RCC 7860 (cell line): ENCODE measurements around the gene PCDHB7.
"Not testable (repeated sequence)": the region's sequence is repeated elsewhere in the genome, so short reads cannot be mapped to it uniquely, and the experiment has no call there.

Source experiments
- DNase-seq: peaks from one replicate; pipeline ENCODE4 v3.0.0-alpha.2; 2015; ENCODE audit warnings: low spot score
- FAIRE-seq: peaks from 2 replicates; lab custom pipeline; 2012; peaks lifted over from hg19 to GRCh38; lab: Jason Lieb, UNC

Gene PCDHB7

DNA sequence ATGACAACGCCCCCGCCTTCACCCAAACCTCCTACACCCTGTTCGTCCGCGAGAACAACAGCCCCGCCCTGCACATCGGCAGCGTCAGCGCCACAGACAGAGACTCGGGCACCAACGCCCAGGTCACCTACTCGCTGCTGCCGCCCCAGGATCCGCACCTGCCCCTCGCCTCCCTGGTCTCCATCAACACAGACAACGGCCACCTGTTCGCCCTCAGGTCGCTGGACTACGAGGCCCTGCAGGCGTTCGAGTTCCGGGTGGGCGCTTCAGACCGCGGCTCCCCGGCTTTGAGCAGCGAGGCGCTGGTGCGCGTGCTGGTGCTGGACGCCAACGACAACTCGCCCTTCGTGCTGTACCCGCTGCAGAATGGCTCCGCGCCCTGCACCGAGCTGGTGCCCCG, 6.9 kb downstream of the PCDHB7 start:
- DNase-seq, FAIRE-seq: not testable (repeated sequence)

DNA sequence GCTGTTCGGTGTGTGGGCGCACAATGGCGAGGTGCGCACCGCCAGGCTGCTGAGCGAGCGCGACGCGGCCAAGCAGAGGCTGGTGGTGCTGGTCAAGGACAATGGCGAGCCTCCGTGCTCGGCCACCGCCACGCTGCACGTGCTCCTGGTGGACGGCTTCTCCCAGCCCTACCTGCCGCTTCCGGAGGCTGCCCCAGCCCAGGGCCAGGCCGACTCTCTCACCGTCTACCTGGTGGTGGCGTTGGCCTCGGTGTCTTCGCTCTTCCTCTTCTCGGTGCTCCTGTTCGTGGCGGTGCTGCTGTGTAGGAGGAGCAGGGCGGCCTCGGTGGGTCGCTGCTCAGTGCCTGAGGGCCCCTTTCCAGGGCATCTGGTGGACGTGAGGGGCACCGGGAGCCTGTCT, 7.4 kb downstream of the PCDHB7 start:
- FAIRE-seq, DNase-seq: not testable (repeated sequence)

DNA sequence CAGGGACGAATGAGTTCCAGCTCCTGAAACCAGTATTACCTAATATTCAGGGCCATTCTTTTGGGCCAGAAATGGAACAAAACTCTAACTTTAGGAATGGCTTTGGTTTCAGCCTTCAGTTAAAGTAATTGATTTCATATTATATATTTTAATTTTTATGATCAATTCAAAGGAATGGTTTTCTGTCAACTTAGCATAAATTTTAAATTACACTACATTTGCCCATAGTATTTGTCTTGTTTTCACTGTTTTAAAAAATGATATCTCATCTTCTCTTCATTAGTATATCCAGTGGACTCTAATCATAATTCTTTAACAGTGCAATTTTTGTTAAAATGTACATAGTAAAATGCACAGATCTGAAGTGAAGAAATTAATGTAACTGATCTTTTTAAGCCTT, 7.9 kb downstream of the PCDHB7 start:
- FAIRE-seq (no peak), DNase-seq (no peak)

DNA sequence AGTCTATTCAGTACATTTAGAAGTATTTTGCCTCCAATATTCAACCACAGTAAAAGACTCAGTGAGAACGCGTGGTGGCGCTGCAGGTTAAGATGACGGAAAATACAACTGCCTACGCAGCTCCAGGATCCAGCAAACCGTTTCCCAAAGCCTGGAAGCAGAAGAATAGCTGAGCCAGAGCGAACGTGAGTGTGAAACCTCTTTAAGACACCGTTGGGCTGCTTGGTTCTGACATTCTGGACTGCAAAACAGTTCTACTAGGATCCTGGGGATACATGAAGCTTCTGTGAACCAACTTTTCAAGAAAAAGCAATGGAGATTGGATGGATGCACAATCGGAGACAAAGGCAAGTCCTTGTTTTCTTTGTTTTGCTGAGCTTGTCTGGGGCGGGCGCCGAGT, 9.8 kb downstream of the PCDHB7 start, which contains the start of gene PCDHB16:
PCDHB16 (plus strand) TSS at position 140 of the 400 bp plus-strand sequence; CDS start at position 313, 173 bp downstream.
- DNase-seq = no peak
- FAIRE-seq = no peak

DNA sequence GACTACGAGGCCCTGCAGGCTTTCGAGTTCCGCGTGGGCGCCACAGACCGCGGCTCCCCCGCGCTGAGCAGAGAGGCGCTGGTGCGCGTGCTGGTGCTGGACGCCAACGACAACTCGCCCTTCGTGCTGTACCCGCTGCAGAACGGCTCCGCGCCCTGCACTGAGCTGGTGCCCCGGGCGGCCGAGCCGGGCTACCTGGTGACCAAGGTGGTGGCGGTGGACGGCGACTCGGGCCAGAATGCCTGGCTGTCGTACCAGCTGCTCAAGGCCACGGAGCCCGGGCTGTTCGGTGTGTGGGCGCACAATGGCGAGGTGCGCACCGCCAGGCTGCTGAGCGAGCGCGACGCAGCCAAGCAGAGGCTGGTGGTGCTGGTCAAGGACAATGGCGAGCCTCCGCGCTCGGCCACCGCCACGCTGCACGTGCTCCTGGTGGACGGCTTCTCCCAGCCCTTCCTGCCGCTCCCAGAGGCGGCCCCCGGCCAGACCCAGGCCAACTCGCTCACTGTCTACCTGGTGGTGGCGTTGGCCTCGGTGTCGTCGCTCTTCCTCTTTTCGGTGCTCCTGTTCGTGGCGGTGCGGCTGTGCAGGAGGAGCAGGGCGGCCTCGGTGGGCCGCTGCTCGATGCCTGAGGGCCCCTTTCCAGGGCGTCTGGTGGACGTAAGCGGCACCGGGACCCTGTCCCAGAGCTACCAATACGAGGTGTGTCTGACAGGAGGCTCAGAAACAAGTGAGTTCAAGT, 11.8 kb downstream of the PCDHB7 start:
- FAIRE-seq, DNase-seq: not testable (repeated sequence)

DNA sequence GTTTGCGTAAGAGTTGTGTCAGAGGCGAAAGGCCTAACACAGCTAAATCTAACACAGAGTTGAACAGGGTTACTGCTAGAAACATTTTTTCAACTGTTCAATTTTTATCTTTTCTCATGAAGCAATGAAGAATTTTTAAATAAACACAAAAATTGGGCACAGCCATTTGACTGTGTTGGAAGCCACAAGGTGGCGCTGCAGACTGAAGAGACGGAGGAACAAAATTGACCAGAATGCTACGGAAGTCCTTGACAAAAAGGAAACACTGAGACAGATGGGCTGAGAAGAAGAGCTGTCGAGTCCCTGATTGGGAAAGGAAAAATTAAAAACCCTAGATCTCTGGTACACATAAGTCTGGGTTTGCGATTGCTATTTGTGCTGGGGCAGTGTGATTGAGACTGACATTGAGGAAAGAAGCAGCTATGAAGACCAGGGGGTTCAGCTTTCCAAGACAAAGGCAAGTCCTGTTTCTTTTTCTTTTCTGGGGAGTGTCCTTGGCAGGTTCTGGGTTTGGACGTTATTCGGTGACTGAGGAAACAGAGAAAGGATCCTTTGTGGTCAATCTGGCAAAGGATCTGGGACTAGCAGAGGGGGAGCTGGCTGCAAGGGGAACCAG, 14.6 kb downstream of the PCDHB7 start, which contains the start of gene PCDHB9:
PCDHB9 (plus strand) TSS at position 265 of the 616 bp plus-strand sequence; CDS start at position 423, 158 bp downstream.
- FAIRE-seq (no peak), DNase-seq (no peak)

DNA sequence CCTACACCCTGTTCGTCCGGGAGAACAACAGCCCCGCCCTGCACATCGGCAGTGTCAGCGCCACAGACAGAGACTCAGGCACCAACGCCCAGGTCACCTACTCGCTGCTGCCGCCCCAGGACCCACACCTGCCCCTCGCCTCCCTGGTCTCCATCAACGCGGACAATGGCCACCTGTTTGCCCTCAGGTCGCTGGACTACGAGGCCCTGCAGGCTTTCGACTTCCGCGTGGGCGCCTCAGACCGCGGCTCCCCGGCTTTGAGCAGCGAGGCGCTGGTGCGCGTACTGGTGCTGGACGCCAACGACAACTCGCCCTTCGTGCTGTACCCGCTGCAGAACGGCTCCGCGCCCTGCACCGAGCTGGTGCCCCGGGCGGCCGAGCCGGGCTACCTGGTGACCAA, 16.2 kb downstream of the PCDHB7 start:
- not testable (repeated sequence) for DNase-seq, FAIRE-seq

DNA sequence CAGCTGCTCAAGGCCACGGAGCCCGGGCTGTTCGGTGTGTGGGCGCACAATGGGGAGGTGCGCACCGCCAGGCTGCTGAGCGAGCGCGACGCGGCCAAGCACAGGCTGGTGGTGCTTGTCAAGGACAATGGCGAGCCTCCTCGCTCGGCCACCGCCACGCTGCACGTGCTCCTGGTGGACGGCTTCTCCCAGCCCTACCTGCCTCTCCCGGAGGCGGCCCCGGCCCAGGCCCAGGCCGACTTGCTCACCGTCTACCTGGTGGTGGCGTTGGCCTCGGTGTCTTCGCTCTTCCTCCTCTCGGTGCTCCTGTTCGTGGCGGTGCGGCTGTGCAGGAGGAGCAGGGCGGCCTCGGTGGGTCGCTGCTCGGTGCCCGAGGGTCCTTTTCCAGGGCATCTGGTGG, 16.7 kb downstream of the PCDHB7 start:
- FAIRE-seq, DNase-seq: not testable (repeated sequence)

DNA sequence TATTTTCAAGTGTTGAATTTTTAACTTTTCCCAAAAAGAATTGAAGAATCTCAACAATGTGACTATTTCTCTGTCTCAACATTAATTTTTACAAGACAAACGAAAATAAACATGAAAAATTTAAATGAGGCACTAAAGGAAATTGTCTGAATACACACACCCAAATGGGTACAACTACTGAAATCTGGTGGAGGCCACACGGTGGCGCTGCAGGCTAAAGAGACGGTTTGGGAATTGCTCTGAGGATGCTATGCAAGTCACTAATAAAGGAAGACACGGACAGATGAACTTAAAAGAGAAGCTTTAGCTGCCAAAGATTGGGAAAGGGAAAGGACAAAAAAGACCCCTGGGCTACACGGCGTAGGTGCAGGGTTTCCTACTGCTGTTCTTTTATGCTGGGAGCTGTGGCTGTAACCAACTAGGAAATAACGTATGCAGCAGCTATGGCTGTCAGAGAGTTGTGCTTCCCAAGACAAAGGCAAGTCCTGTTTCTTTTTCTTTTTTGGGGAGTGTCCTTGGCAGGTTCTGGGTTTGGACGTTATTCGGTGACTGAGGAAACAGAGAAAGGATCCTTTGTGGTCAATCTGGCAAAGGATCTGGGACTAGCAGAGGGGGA, 19.8 kb downstream of the PCDHB7 start, which contains the start of gene PCDHB10:
PCDHB10 (plus strand) TSS at position 244 of the 616 bp plus-strand sequence; CDS start at position 444, 200 bp downstream.
- FAIRE-seq = no peak
- no peak for DNase-seq

DNA sequence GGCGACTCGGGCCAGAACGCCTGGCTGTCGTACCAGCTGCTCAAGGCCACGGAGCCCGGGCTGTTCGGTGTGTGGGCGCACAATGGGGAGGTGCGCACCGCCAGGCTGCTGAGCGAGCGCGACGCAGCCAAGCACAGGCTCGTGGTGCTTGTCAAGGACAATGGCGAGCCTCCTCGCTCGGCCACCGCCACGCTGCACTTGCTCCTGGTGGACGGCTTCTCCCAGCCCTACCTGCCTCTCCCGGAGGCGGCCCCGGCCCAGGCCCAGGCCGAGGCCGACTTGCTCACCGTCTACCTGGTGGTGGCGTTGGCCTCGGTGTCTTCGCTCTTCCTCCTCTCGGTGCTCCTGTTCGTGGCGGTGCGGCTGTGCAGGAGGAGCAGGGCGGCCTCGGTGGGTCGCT, 21.9 kb downstream of the PCDHB7 start:
- not testable (repeated sequence) for DNase-seq, FAIRE-seq

DNA sequence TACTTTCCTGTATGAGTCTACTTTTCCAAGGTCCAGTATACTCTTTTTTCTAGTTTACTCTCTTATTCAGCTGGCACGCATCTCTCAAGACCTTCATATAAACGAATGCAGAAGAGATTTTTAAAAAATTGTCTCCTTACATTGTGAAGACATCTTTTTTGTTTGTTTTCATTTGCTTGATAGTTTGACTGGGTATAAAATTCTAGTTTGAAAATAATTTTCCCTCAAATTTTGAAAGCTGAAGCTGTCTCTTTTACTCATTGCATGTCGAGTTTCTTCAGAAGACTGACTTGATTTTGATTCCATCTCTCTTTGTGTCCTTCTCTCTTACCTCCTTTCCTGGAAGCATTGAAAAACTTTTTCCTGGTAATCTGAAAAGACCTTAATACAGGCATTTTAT, 23.9 kb downstream of the PCDHB7 start:
- FAIRE-seq = no peak
- no peak for DNase-seq

DNA sequence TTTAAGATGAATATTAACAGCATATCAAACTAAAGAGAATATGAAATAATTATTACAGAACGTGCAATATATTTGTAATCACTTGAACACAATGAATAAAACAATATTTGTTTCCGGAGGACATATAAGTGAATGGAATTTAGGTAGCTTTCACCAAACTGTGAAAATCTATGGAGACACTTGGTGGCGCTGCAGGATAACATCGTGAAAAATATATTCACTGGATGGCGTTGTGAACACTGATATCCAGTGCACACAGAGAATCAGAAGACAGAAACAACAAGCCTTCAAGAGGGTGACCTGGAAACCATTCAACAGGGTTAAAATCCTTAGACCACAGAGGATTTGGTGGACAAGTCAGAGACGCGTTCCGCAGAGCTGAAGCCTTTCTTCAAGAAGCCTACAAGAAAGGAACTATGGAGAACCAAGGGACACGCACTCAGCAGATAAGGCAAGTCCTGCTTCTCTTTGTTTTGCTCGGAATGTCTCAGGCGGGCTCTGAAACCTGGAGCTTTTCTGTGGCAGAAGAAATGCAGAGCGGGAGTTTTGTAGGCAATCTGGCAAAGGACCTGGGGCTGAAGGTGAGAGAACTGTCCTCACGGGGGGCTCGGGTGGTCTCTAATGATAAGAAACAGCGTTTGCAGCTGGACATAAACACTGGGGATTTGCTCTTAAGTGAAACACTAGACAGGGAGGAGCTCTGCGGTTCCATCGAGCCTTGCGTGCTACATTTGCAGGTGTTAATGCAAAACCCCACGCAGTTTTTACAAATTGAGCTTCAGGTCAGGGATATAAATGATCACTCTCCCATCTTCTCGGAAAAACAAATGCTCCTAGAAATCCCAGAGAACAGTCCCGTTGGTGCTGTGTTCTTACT, 27.2 kb downstream of the PCDHB7 start, which contains the start of gene PCDHB11:
PCDHB11 (plus strand) TSS at position 269 of the 877 bp plus-strand sequence; CDS start at position 417, 148 bp downstream.
- DNase-seq (no peak), FAIRE-seq (no peak)

DNA sequence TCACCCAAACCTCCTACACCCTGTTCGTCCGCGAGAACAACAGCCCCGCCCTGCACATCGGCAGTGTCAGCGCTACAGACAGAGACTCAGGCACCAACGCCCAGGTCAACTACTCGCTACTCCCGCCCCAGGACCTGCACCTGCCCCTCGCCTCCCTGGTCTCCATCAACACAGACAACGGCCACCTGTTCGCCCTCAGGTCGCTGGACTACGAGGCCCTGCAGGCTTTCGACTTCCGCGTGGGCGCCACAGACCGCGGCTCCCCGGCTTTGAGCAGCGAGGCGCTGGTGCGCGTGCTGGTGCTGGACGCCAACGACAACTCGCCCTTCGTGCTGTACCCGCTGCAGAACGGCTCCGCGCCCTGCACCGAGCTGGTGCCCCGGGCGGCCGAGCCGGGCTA, 28.7 kb downstream of the PCDHB7 start:
- FAIRE-seq, DNase-seq: not testable (repeated sequence)

DNA sequence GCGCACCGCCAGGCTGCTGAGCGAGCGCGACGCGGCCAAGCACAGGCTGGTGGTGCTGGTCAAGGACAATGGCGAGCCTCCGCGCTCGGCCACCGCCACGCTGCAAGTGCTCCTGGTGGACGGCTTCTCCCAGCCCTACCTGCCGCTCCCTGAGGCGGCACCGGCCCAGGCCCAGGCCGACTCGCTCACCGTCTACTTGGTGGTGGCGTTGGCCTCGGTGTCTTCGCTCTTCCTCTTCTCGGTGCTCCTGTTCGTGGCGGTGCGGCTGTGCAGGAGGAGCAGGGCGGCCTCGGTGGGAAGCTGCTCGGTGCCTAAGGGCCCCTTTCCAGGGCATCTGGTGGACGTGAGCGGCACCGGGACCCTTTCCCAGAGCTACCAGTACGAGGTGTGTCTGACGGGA, 29.2 kb downstream of the PCDHB7 start:
- FAIRE-seq, DNase-seq: not testable (repeated sequence)

DNA sequence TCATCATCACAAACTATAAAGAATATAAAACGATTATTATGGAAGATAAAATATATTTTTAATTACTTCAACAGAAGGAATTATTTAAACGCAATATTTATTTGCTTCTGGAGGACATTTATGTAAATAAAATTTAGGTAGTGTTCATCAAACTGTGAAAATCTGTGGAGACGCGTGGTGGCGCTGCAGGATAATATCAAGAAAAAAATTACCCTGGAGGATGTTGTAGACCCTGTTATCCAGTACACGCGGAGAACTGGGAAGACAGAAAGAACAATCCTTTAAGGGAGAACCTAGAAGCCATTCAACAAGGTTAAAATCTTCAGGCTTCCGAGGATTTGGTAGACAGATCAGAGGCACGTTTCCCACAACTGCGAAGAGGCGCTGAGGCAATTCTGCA, 36.0 kb downstream of the PCDHB7 start, which contains the start of gene PCDHB12:
PCDHB12 (plus strand) TSS at position 242 of the 400 bp plus-strand sequence. CDS start 189 bp downstream, outside the sequence.
- no peak for DNase-seq
- FAIRE-seq = no peak

DNA sequence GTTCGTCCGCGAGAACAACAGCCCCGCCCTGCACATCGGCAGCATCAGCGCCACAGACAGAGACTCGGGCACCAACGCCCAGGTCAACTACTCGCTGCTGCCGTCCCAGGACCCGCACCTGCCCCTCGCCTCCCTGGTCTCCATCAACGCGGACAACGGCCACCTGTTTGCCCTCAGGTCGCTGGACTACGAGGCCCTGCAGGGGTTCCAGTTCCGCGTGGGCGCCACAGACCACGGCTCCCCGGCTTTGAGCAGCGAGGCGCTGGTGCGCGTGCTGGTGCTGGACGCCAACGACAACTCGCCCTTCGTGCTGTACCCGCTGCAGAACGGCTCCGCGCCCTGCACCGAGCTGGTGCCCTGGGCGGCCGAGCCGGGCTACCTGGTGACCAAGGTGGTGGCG, 37.8 kb downstream of the PCDHB7 start:
- DNase-seq, FAIRE-seq: not testable (repeated sequence)

DNA sequence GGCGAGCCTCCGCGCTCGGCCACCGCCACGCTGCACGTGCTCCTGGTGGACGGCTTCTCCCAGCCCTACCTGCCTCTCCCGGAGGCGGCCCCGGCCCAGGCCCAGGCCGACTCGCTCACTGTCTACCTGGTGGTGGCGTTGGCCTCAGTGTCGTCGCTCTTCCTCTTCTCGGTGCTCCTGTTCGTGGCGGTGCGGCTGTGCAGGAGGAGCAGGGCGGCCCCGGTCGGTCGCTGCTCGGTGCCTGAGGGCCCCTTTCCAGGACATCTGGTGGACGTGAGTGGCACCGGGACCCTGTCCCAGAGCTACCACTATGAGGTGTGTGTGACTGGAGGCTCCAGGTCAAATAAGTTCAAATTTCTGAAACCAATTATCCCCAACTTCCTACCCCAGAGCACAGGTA, 38.4 kb downstream of the PCDHB7 start:
- not testable (repeated sequence) for DNase-seq, FAIRE-seq

DNA sequence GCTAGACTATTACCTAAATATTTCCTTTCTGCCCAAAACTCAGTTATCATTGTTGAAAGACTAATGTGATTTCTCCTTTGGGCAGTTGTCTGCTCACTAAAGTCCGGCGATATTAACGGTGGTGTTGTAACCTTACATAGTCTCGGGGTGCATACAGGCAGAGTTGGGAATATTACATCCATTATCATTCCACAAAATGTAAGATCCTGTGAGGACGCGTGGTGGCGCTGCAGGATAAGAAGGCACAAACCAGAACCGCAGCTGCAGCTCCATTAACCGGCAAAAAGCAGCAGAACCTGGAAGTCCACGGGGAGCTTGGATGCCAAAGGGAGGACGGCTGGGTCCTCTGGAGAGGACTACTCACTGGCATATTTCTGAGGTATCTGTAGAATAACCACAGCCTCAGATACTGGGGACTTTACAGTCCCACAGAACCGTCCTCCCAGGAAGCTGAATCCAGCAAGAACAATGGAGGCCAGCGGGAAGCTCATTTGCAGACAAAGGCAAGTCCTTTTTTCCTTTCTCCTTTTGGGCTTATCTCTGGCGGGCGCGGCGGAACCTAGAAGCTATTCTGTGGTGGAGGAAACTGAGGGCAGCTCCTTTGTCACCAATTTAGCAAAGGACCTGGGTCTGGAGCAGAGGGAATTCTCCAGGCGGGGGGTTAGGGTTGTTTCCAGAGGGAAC, 41.4 kb downstream of the PCDHB7 start, which contains the start of gene PCDHB13:
PCDHB13 (plus strand) TSS at position 264 of the 684 bp plus-strand sequence; CDS start at position 469, 205 bp downstream.
- DNase-seq, FAIRE-seq: not testable (repeated sequence)

DNA sequence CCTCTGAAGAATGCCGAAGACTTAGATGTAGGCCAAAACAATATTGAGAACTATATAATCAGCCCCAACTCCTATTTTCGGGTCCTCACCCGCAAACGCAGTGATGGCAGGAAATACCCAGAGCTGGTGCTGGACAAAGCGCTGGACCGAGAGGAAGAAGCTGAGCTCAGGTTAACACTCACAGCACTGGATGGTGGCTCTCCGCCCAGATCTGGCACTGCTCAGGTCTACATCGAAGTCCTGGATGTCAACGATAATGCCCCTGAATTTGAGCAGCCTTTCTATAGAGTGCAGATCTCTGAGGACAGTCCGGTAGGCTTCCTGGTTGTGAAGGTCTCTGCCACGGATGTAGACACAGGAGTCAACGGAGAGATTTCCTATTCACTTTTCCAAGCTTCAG, 42.1 kb downstream of the PCDHB7 start:
- FAIRE-seq, DNase-seq: not testable (repeated sequence)
